PC-3 (cell line): ENCODE results near the gene MYH10. TPM values are rescaled to one million over a fixed set of nuclear protein-coding genes. Genes with fewer than 3 reads are reported as not detected.

Experiments used
- ATAC-seq: fragments of 200-7000 bp; cut with Tn5 transposase; 2 replicates; pipeline ENCODE4 v1.9.1; 2020; ENCODE audit warnings: mild to moderate bottlenecking, moderate library complexity
- BruUV-seq: library from RNA; stranded (reverse); fragments of 400-500 nt; replicated peaks from 2 replicates; lab custom pipeline; 2021; lab: Mats Ljungman, UMichigan
- CTCF ChIA-PET: fragments of 300-600 bp; sonication (Branson Sonifier 250); formaldehyde crosslinking; loops from one replicate; lab custom pipeline; 2022; ENCODE audit warnings: antibody characterized with exemption; lab: Charles Lee
- POLR2A ChIA-PET: fragments of 300-600 bp; sonication (Branson Sonifier 250); formaldehyde crosslinking; loops from one replicate; lab custom pipeline; 2022; ENCODE audit warnings: antibody characterized with exemption; ENCODE audit not compliant: unreplicated experiment; lab: Charles Lee
- DNase-seq: peaks from one replicate; pipeline ENCODE4 v3.0.0-alpha.2; 2015
- H2AFZ ChIP-seq: fragments of 300-600 bp; sonication (generic); 2 replicates; pipeline ENCODE4 v1.6.0; 2016; ENCODE audit warnings: antibody characterized with exemption, low read length
- H3F3A ChIP-seq: fragments of 300-600 bp; sonication (generic); one replicate; pipeline ENCODE4 v1.6.0; 2017; ENCODE audit warnings: antibody characterized with exemption, low read length, control low read depth, mild to moderate bottlenecking; ENCODE audit not compliant: unreplicated experiment
- H3K27ac ChIP-seq: fragments of 300-600 bp; sonication (generic); 2 replicates; pipeline ENCODE4 v1.5.1; 2016; ENCODE audit warnings: mild to moderate bottlenecking, low read length
- H3K27me3 ChIP-seq: fragments of 300-600 bp; sonication (generic); 2 replicates; pipeline ENCODE4 v1.6.1; 2016; ENCODE audit warnings: low read length, mixed read lengths
- H3K36me3 ChIP-seq: fragments of 300-600 bp; sonication (generic); 2 replicates; pipeline ENCODE4 v1.6.1; 2016; ENCODE audit warnings: low read depth, mixed run types, low read length, mixed read lengths
- H3K4me1 ChIP-seq: fragments of 300-600 bp; sonication (generic); 2 replicates; pipeline ENCODE4 v1.5.1; 2016; ENCODE audit warnings: low read length; ENCODE audit not compliant: insufficient read depth
- H3K4me2 ChIP-seq: fragments of 300-600 bp; sonication (generic); 2 replicates; pipeline ENCODE4 v1.6.0; 2016; ENCODE audit warnings: low read length
- H3K4me3 ChIP-seq: fragments of 300-600 bp; sonication (generic); 2 replicates; pipeline ENCODE4 v1.5.1; 2016; ENCODE audit warnings: mild to moderate bottlenecking, low read length, mixed read lengths
- H3K79me2 ChIP-seq: fragments of 300-600 bp; sonication (generic); 2 replicates; pipeline ENCODE4 v1.6.1; 2017; ENCODE audit warnings: low read length, mixed read lengths
- H3K9ac ChIP-seq: fragments of 300-600 bp; sonication (generic); 2 replicates; pipeline ENCODE4 v1.6.0; 2016; ENCODE audit warnings: mild to moderate bottlenecking, low read length
- H3K9me2 ChIP-seq: fragments of 300-600 bp; sonication (generic); replicated peaks from 2 replicates; pipeline ENCODE4 v1.6.1; 2016; ENCODE audit warnings: mixed run types, low read length, mixed read lengths
- H3K9me3 ChIP-seq: fragments of 300-600 bp; sonication (generic); 2 replicates; pipeline ENCODE4 v1.6.1; 2016; ENCODE audit warnings: low read length, mixed read lengths
- H4K20me1 ChIP-seq: fragments of 300-600 bp; sonication (generic); 2 replicates; pipeline ENCODE4 v1.6.1; 2016; ENCODE audit warnings: low read length, mixed read lengths
- EZH2 ChIP-seq: fragments of 300-600 bp; sonication (generic); IDR thresholded peaks from one replicate; pipeline ENCODE4 v1.6.1; 2017; ENCODE audit warnings: antibody characterized with exemption, mild to moderate bottlenecking, low read length; ENCODE audit not compliant: unreplicated experiment
- EZH2phosphoT487 ChIP-seq: fragments of 300-600 bp; sonication (generic); IDR thresholded peaks from 2 replicates; pipeline ENCODE4 v1.6.1; 2018; ENCODE audit warnings: mild to moderate bottlenecking, antibody characterized with exemption, low read length, borderline replicate concordance
- intact Hi-C: fragments of 100-400 bp; cut with micrococcal nuclease; formaldehyde crosslinking; loops from 2 replicates; pipeline ENCODE4 v1.9.0; 2023
- total RNA-seq: library from RNA; depleted of rRNA; stranded (reverse); fragments of >200 nt; gene quantifications from 2 replicates; pipeline ENCODE4 v1.2.3, GENCODE V29; 2014
- TF ChIP-seq, protein P1 (sequence below): fragments of 300-600 bp; sonication (generic); conservative IDR thresholded peaks from 2 replicates; pipeline ENCODE4 v1.5.1; 2017; ENCODE audit warnings: antibody characterized with exemption, low read depth, mild to moderate bottlenecking, low read length

The MYH10 gene
- total RNA-seq, 1 experiment from 2014 or later, result 44.6 TPM

- no peaks in the 10 kb centered on the region for H3K79me2 ChIP-seq
- no peaks in the 10 kb centered on the region for H3K27me3 ChIP-seq
- DNase-seq (no peak), ATAC-seq (no peak)
- no TSS peak for BruUV-seq
- TF ChIP-seq EZH2 (no peak), EZH2phosphoT487 (no peak)
- TF ChIP-seq, protein P1, sequence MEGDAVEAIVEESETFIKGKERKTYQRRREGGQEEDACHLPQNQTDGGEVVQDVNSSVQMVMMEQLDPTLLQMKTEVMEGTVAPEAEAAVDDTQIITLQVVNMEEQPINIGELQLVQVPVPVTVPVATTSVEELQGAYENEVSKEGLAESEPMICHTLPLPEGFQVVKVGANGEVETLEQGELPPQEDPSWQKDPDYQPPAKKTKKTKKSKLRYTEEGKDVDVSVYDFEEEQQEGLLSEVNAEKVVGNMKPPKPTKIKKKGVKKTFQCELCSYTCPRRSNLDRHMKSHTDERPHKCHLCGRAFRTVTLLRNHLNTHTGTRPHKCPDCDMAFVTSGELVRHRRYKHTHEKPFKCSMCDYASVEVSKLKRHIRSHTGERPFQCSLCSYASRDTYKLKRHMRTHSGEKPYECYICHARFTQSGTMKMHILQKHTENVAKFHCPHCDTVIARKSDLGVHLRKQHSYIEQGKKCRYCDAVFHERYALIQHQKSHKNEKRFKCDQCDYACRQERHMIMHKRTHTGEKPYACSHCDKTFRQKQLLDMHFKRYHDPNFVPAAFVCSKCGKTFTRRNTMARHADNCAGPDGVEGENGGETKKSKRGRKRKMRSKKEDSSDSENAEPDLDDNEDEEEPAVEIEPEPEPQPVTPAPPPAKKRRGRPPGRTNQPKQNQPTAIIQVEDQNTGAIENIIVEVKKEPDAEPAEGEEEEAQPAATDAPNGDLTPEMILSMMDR, result no peak
- intact Hi-C loops, result no loop called here
- H3F3A ChIP-seq, result no peaks in the 10 kb centered on the region
- POLR2A ChIA-PET, result no interaction called here
- H3K4me2 ChIP-seq, result no peak overlapping the region
- H3K27ac ChIP-seq, result no peak overlapping the region
- CTCF ChIA-PET, result no interaction called here
- no peaks in the 10 kb centered on the region for H3K9me3 ChIP-seq
- H2AFZ ChIP-seq, result no peak overlapping the region
- H3K36me3 ChIP-seq, result peaks cover 6% of the 10 kb centered on the region; the same call in 1 of the 2 replicates
- no peaks in the 10 kb centered on the region for H4K20me1 ChIP-seq
- no peak overlapping the region for H3K9ac ChIP-seq
- H3K4me3 ChIP-seq, result no peak overlapping the region
- H3K9me2 ChIP-seq, result no peaks in the 10 kb centered on the region
- peaks cover 7% of the 10 kb centered on the region; the same call in 1 of the 2 replicates for H3K4me1 ChIP-seq
Observed at GRCh38 chr17:8469964-8470363, 160.6 kb downstream of the MYH10 start.

DNA sequence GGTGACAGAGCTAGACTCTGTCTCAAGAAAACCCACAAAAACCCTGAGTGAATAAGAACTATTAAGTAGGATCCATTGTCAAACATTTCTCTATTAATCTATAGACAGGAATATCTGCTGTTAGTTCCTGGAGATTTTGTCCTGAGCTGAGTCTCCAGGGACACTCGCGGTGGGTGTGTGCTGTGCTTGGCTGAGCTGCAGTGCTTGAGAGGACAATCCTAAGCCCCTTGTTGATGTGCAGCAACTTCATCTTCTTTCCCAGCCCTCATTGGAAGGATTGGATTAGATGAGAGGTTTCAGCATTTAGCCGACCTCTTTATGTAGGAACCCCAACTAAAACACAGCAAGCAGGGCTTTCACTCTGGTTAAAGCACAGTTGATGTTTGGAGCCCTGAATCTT lies 161.5 kb downstream of the MYH10 start:
- peaks cover 7% of the 10 kb centered on the region; the same call in 1 of the 2 replicates for H3K4me1 ChIP-seq
- BruUV-seq, result no TSS peak
- H3K4me2 ChIP-seq, result no peak overlapping the region
- H3K9ac ChIP-seq, result no peak overlapping the region
- no peak overlapping the region for H3K4me3 ChIP-seq
- intact Hi-C loops, result no loop called here
- no peaks in the 10 kb centered on the region for H3K9me2 ChIP-seq
- H4K20me1 ChIP-seq, result no peaks in the 10 kb centered on the region
- POLR2A ChIA-PET, result no interaction called here
- no peaks in the 10 kb centered on the region for H3K9me3 ChIP-seq
- no peak overlapping the region for H3K27ac ChIP-seq
- DNase-seq (no peak), ATAC-seq (no peak)
- H3K79me2 ChIP-seq, result no peaks in the 10 kb centered on the region
- TF ChIP-seq EZH2phosphoT487 (no peak), EZH2 (no peak)
- TF ChIP-seq, protein P1, result no peak
- peaks cover 6% of the 10 kb centered on the region; the same call in 1 of the 2 replicates for H3K36me3 ChIP-seq
- CTCF ChIA-PET, result no interaction called here
- no peaks in the 10 kb centered on the region for H3F3A ChIP-seq
- no peaks in the 10 kb centered on the region for H3K27me3 ChIP-seq
- no peak overlapping the region for H2AFZ ChIP-seq

DNA sequence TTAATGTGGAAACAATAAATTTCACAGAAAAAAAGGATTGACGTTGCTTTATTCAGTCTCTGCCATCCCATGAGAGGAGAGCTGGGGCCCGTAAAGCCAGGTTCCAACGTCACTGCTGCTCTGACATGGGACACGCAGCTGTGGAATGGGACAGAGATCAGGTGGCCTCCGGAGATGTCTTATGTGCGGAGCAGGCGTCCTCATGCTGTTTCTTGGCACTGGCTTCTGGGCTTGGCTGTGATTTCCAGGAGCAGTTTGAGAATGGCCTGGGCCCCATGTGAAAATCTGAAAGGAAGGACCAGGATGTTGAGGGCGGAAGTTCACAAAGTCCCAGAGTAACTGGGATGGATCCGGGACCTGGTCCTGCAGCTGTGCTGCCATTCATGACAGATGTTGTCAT lies 162.4 kb downstream of the MYH10 start:
- Histone ChIP-seq H3K9me2 (no peaks in the 10 kb centered on the region), H3F3A (no peaks in the 10 kb centered on the region), H3K4me3 (no peak overlapping the region), H3K27ac (no peak overlapping the region), H3K4me2 (no peak overlapping the region), H3K4me1 (peaks cover 3% of the 10 kb centered on the region; the same call in 1 of the 2 replicates), H4K20me1 (no peaks in the 10 kb centered on the region), H3K9me3 (no peaks in the 10 kb centered on the region), H3K36me3 (peaks cover 6% of the 10 kb centered on the region; the same call in 1 of the 2 replicates), H3K79me2 (no peaks in the 10 kb centered on the region), H3K27me3 (no peaks in the 10 kb centered on the region), H3K9ac (no peak overlapping the region), H2AFZ (no peak overlapping the region)
- POLR2A ChIA-PET, result no interaction called here
- DNase-seq (no peak), ATAC-seq (no peak)
- CTCF ChIA-PET, result no interaction called here
- TF ChIP-seq EZH2 (no peak), EZH2phosphoT487 (no peak)
- TF ChIP-seq, protein P1, result no peak
- intact Hi-C loops, result no loop called here
- BruUV-seq, result no TSS peak
